ENCODE results near the gene KRT6B. TPM values are rescaled to one million over a fixed set of nuclear protein-coding genes. Genes with fewer than 3 reads are reported as not detected.

KRT6B gene
- total and polyA plus RNA-seq, 2 of the 8 experiments (the other 6 are each of a cell fraction or from before 2014, with no cell fraction given), result not detected

DNA sequence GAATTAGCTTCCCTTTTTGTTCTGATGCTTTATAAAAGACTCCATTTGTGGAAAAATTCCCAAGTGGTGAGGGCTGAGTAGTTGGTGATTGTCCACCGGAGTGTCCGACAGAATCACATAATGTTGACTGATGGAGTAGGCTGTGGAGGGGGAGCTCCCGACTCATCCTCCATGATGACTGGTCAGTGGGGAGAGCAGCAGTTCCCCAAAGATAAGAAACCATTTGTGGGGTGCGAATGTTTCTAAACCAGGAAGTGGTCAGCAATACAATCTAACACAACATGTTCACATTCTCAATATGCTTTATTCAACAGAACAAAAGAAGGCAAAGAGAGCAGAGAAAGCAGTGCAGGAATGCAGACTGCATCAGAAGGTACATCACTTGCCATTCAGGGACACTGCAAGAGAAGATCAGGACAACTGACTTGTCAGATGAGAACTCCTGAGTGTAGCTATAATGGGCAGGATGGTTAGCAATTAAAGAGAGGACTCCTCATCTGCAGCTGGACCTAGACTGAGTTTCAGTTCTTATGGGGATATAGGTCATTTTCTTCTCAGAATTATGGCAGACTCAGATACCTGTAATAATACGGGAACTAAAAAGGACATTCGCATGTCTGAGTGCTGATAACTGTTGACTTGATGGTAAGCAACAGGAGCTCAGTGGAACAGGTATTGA lies 5.4 kb downstream of the KRT6B start:
- Histone ChIP-seq H3K9ac (replicated peaks in 1 of 4; ENCODE audit: extremely low read depth in 1 of 4, low read depth in 3 of 4, low read length in 3 of 4) (no peak overlapping the region), H3K4me3 (ENCODE audit: extremely low read depth in 1 of 4, insufficient read depth in 2 of 4, low read depth in 3 of 4, low read length in 4 of 4) (no peak overlapping the region), H3K23me2 (ENCODE audit: low read depth, low read length) (no peaks in the 10 kb centered on the region), H4K8ac (ENCODE audit: extremely low read depth, insufficient read depth, low read length) (no peak overlapping the region), H3K14ac (ENCODE audit: insufficient read length) (no peak overlapping the region), H3K27ac (ENCODE audit: low read depth, low read length) (no peak overlapping the region), H2BK12ac (ENCODE audit: low read depth, low read length) (no peak overlapping the region), H4K91ac (replicated peaks; ENCODE audit: insufficient read length, low read length) (no peak overlapping the region), H3K4me2 (ENCODE audit: insufficient read depth in 1 of 2, low read depth in 2 of 2, low read length in 2 of 2) (no peak overlapping the region), H2BK20ac (ENCODE audit: low read length) (no peak overlapping the region), H3K9me3 (ENCODE audit: insufficient read depth in 2 of 2, low read depth in 1 of 2, low read length in 1 of 2) (peaks cover 5 to 6% of the 10 kb centered on the region in 2 experiments; a peak in 3 of 4 replicates), H3K79me1 (ENCODE audit: low read depth, low read length) (no peaks in the 10 kb centered on the region), H2AFZ (ENCODE audit: low read length) (no peak overlapping the region), H2BK5ac (ENCODE audit: low read depth, low read length) (no peak overlapping the region), H3K4me1 (replicated peaks in 1 of 4; ENCODE audit: control insufficient read depth in 3 of 4, insufficient read depth in 4 of 4, low read length in 3 of 4) (peaks cover 0 to 4% (median 2%) of the 10 kb centered on the region in 4 experiments; a peak in 3 of 7 replicates), H3K18ac (ENCODE audit: extremely low read depth, low read length) (no peak overlapping the region), H3K23ac (ENCODE audit: insufficient read length) (no peak overlapping the region), H3K79me2 (ENCODE audit: control insufficient read depth in 1 of 2, insufficient read depth in 2 of 2, low read length in 2 of 2) (no peaks in the 10 kb centered on the region), H2BK120ac (replicated peaks; ENCODE audit: low read depth, low read length) (no peak overlapping the region), H2BK15ac (ENCODE audit: low read length) (no peak overlapping the region), H3K4ac (replicated peaks; ENCODE audit: insufficient read length, low read depth, low read length) (no peak overlapping the region), H4K5ac (ENCODE audit: insufficient read length, low read depth, low read length) (no peak overlapping the region), H3K27me3 (replicated peaks in 1 of 4; ENCODE audit: control insufficient read depth in 3 of 4, extremely low read depth in 1 of 4, insufficient read depth in 3 of 4, low read length in 3 of 4) (no peaks in the 10 kb centered on the region), H3K36me3 (ENCODE audit: control insufficient read depth in 2 of 4, insufficient read depth in 4 of 4, low read length in 3 of 4) (no peaks in the 10 kb centered on the region), H2AK5ac (ENCODE audit: low read depth, low read length) (no peak overlapping the region), H4K20me1 (replicated peaks in 1 of 2; ENCODE audit: control insufficient read depth in 1 of 2, insufficient read depth in 2 of 2, low read length in 2 of 2) (no peaks in the 10 kb centered on the region), H3K56ac (replicated peaks; ENCODE audit: insufficient read length, low read depth, low read length) (no peak overlapping the region)
- 91% methylated on average over 6 of the region's 6 CpGs; no CpG with 5 or more reads in 1 of the 2 experiments for WGBS, 2 experiments (ENCODE audit: extremely low coverage in 1 of 2, insufficient coverage in 1 of 2, insufficient read length in 1 of 2, insufficient replicate concordance in 2 of 2, low coverage in 1 of 2, low lambda C conversion rate in 2 of 2, missing lambda C conversion rate in 1 of 2)
- no peak for DNase-seq (ENCODE audit: low read depth in 1 of 2, low spot score in 2 of 2)
- ChIA-PET CTCF (ENCODE audit: partially characterized antibody) (interaction anchor here (0.8 to 1.1 kb wide), 3 partner anchors 15 to 534 kb away, joined by 3 to 4 read pairs (median 4); no protein-coding TSS in a partner anchor), POLR2A (ENCODE audit: partially characterized antibody) (no interaction called here)
- FAIRE-seq, result no peak
- no peak for TF ChIP-seq TBP (IDR thresholded peaks at IDR 0.05; ENCODE audit: low read depth, low read length)
- no peak for TF ChIP-seq TCF12 (IDR thresholded peaks at IDR 0.05; ENCODE audit: low read depth, low read length)
- TF ChIP-seq, protein P1, sequence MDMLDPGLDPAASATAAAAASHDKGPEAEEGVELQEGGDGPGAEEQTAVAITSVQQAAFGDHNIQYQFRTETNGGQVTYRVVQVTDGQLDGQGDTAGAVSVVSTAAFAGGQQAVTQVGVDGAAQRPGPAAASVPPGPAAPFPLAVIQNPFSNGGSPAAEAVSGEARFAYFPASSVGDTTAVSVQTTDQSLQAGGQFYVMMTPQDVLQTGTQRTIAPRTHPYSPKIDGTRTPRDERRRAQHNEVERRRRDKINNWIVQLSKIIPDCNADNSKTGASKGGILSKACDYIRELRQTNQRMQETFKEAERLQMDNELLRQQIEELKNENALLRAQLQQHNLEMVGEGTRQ (IDR thresholded peaks at IDR 0.05; ENCODE audit: low read length), result no peak
- no peak for TF ChIP-seq CHD1 (IDR thresholded peaks at IDR 0.05; ENCODE audit: low read depth, low read length)
- TF ChIP-seq, protein P2, sequence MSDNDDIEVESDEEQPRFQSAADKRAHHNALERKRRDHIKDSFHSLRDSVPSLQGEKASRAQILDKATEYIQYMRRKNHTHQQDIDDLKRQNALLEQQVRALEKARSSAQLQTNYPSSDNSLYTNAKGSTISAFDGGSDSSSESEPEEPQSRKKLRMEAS (IDR thresholded peaks at IDR 0.05), result no peak
- TF ChIP-seq POU5F1 (IDR thresholded peaks at IDR 0.05; ENCODE audit: low read depth, low read length), result no peak
- TF ChIP-seq SIRT6 (IDR thresholded peaks at IDR 0.05; ENCODE audit: low read length), result no peak
- TF ChIP-seq SP4 (IDR thresholded peaks at IDR 0.05; ENCODE audit: low read length), result no peak
- no peak for TF ChIP-seq RXRA (IDR thresholded peaks at IDR 0.05; ENCODE audit: insufficient read depth, low read depth, low read length)
- TF ChIP-seq CHD2 (IDR thresholded peaks at IDR 0.05; ENCODE audit: low read length), result no peak
- no peak for TF ChIP-seq HDAC2 (IDR thresholded peaks at IDR 0.05; ENCODE audit: borderline replicate concordance in 1 of 2, low read depth in 2 of 2, low read length in 2 of 2)
- no peak for TF ChIP-seq ZNF274 (IDR thresholded peaks at IDR 0.05; ENCODE audit: borderline replicate concordance, extremely low read depth, low read length)
- TF ChIP-seq BRCA1 (IDR thresholded peaks at IDR 0.05; ENCODE audit: low read depth, low read length), result no peak
